Ammon's horn (tissue), 1 donor: ENCODE measurements around the gene MBD4.
"Not testable (repeated sequence)": the region's sequence is repeated elsewhere in the genome, so short reads cannot be mapped to it uniquely, and the experiment has no call there.

Experiments
- DNase-seq: peaks from one replicate; pipeline ENCODE4 v3.0.0-alpha.2; 2016; ENCODE audit warnings: low spot score

MBD4 gene

DNA sequence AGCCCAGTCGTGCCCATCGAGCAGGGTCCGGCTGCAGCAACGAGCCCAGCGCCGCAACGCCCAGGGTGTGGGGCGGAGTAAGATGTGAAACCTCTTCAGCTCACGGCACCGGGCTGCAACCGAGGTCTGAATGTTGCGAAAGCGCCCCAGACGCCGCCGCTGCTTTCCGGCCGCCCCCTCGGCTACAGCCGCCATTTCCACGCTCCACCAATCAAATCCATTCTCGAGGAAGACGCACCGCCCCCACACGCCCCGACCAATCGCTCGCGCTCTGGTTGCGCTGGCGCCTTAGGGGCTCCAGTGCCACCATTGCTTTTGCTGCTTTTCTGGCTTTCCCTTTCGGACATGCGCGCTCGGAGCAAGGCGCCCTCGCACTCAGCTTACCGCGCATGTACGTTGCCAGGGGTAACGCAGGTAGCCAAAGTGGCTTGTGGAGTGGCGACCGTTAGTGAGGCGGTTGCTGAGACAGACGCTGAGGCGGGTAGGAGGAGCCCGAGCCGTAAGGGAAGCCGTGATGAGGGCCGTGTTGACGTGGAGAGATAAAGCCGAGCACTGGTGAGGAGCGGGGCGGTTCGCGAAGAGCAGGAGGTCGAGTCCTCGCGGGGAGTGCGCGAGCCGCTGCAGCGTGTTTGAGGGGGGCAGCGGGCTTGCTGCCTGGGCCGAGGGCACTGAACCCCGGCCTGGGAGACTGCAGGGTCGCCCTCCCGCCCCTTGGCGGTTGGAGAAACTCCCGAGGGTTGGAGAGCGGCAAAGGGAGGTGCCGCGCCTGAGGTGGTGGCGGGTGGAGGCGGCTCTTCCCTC is at the start of gene MBD4, which contains the start of gene IFT122:
Gene MBD4, minus strand, starts transcription at position 132 of the 801 bp plus-strand sequence. Its CDS starts 115 bp downstream, at position 17.
Gene IFT122, plus strand, starts transcription at position 408 of the 801 bp plus-strand sequence. Its CDS starts 107 bp downstream, at position 515.
- DNase-seq: peak; percentile 99

DNA sequence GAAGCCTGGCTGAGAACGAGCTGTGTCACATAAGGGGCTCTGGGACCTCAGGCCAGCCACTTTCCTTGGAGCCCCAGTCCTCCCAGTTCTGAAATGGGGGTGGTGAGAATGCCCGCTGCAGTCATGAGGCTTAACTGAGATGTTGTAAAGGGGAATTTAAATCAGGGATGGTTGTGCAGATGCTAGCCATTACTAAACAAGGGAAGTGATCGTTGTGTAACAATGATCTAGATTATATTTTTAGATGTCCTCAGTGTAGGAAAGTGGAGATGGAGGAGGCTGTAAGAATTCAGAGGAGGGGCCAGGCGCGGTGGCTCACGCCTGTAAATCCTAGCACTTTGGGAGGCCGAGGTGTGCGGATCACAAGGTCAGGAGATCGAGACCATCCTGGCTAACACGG is 49.5 kb upstream of the MBD4 start:
- not testable (repeated sequence) for DNase-seq

GRCh38 chr3:129487868-129488335 is 48.2 kb upstream of the MBD4 start:
- not testable (repeated sequence) for DNase-seq

- DNase-seq: no peak
These were observed 47.6 kb upstream of the MBD4 start for GRCh38 chr3:129487183-129487867.

GRCh38 chr3:129486664-129487035 is 46.9 kb upstream of the MBD4 start:
- no peak for DNase-seq

DNA sequence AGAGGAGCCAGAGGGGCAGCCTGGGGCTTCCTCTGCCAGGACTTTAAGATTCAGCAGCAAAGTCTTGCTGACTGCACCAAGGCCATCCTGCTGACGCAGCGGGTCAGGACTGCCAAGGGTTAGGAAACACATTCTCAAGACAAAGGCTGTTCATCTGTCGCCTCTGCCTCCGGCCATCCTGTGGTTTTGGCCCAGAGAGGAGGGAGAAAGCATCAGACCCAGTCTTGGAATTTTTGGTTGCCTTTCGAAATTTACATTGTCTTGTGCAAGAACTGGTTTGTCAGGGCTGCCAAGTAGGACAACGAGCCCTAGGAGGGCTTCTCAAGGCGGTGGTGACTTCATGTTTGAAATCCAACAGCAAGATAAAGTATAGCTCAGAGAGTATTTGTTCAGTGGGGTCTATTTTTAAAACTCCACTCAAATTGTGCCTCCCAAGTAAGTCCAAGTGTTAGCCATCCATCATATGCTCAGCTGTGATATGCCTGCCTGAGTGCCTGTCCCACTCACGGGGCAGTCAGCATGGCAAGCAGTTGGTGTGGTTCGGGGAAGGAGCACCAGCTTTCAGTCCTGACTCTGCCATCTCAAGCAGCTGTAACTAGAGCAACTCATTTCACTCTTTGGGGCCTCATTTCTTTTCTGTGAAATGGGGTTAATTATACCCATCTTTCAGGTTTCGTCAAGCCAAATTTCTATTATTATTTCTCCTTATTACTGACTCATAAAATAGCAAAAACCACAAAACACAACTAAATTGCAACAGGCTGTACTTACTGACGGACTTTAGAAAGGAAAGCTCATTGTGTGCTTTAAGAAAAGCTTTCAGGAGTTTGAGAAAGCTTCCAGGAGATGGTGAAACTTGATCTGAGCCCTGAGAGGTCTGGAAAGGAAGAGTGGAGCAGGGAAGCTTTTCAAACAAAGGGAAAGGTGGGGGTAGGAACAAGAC is 46.2 kb upstream of the MBD4 start:
- DNase-seq: peak; percentile 83

DNA sequence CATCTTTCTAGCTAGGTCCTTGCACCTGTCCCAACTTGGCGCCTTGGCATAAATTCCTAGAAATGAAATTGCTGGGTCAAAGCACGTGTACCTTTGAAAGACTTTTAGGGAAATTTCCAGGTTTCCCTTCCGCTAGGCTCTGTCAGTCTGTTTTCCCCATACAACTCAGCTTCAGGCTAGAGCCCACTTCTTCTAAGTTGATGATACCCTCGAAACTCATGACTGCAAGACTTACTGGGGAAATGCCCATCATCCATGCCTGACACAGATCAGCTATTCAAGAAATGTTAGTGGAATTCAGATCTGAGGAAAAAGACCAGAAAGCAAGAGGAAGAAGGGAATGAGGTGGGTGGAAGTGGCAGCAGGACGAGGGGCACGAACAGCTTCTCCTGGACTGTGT is 45.4 kb upstream of the MBD4 start:
- DNase-seq: not testable (repeated sequence)

GRCh38 chr3:129483870-129484269 is 44.1 kb upstream of the MBD4 start:
- no peak for DNase-seq

GRCh38 chr3:129482721-129483120 is 43.0 kb upstream of the MBD4 start:
- DNase-seq: no peak

GRCh38 chr3:129481766-129482332 is 42.1 kb upstream of the MBD4 start:
- no peak for DNase-seq

DNA sequence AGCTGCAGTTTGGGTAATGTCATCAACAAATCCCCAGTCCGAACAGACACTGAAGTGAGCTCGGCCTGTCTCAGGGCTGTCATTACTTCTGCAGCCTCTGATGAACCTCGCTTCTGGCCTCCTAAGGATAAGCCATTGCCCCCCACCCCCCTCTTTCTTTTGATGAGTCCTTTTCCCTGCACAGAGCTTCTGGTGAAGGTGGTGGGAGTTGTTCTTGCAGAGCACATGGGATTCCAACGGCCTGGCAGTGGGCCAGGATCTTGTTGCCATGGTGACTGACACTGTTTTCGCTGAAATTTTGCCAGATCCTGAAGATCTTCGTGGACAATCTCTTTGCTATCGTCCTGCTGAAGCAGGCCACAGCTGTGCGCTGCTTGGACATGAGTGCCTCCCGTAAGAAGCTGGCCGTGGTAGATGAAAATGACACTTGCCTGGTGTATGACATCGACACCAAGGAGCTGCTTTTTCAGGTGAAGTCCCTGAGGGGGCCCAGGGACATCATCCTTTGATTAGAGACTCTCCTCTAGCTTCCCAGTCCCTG is 41.5 kb upstream of the MBD4 start:
- not testable (repeated sequence) for DNase-seq

DNA sequence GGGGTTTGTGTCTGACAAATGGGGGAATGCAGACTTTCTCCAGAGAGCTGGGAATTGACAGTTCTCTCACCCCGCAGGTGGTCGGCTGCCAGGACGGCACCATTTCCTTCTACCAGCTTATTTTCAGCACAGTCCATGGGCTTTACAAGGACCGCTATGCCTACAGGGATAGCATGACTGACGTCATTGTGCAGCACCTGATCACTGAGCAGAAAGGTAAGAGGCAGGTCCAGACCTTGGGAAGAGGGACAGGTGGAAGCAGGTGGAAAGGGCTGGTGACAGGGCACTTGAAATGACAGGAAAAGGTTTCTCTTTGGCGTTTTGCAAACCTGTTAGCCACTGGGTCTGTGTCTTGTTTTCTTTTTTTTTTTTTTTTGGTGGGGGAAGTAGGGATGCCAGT is 36.8 kb upstream of the MBD4 start:
- no peak for DNase-seq

GRCh38 chr3:129475863-129476262 is 36.1 kb upstream of the MBD4 start:
- DNase-seq: no peak

GRCh38 chr3:129474984-129475804 is 35.4 kb upstream of the MBD4 start:
- DNase-seq: no peak

GRCh38 chr3:129473769-129474152 is 34.0 kb upstream of the MBD4 start:
- no peak for DNase-seq

- DNase-seq: no peak
These were observed 33.5 kb upstream of the MBD4 start for GRCh38 chr3:129473067-129473768.

- no peak for DNase-seq
These were observed 31.1 kb upstream of the MBD4 start for GRCh38 chr3:129470861-129471260.

DNA sequence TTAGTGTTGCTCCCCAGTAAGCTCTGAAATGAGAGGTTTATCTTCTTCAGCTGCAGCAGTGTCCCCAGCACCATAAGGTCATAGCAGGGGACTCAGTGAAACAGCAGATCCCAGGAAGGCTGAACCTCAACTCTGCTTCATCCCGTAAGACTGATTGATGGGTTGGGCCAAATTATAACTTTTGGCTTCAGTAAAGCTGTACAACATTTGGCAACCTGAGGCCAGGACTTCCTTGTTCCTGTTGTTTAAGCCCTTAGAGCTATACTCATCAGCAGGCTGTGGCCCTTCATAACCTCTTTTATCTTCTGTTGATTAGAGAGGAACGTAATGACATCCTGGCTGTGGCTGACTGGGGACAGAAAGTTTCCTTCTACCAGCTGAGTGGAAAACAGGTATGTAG is 29.3 kb upstream of the MBD4 start:
- no peak for DNase-seq

GRCh38 chr3:129467932-129468331 is 28.2 kb upstream of the MBD4 start:
- no peak for DNase-seq

- peak; percentile 43 for DNase-seq
These were observed 24.0 kb upstream of the MBD4 start for GRCh38 chr3:129463716-129464115.
